Transverse colon (tissue), 4 donors: ENCODE measurements around the gene INAVA. TPM values are rescaled to one million over a fixed set of nuclear protein-coding genes. Genes with fewer than 3 reads are reported as not detected.

ENCODE experiments used
- DNase-seq: peaks from one replicate; pipeline ENCODE4 v3.0.0-alpha.2; 2019
- H3K27ac ChIP-seq, 4 donors: fragments of 200-600 bp; sonication (generic); 2 replicates each; pipeline ENCODE4 v1.5.1; 2016 to 2018; ENCODE audit warnings: inconsistent platforms in 4 of 4
- H3K27me3 ChIP-seq: fragments of 200-600 bp; sonication (generic); 2 replicates; pipeline ENCODE4 v1.5.1; 2017; ENCODE audit warnings: inconsistent platforms
- H3K36me3 ChIP-seq, 4 donors: fragments of 200-600 bp; sonication (generic); 2 replicates each; pipeline ENCODE4 v1.5.1; 2017 to 2019; ENCODE audit warnings: inconsistent platforms in 4 of 4
- H3K4me1 ChIP-seq, 4 donors: fragments of 200-600 bp; sonication (generic); 2 replicates each; pipeline ENCODE4 v1.5.1; 2017 to 2020; ENCODE audit warnings: inconsistent platforms in 4 of 4
- H3K4me3 ChIP-seq, 4 donors: fragments of 200-600 bp; sonication (generic); 1 replicate in 1 of 4; 2 replicates in 3 of 4; pipeline versions ENCODE4 v1.5.1 to v1.6.1; 2017 to 2019; ENCODE audit warnings: inconsistent platforms in 4 of 4
- H3K9me3 ChIP-seq, 2 donors: fragments of 200-600 bp; sonication (generic); 2 replicates each; pipeline ENCODE4 v1.5.1; 2017 to 2019; ENCODE audit warnings: inconsistent platforms in 2 of 2
- EP300 ChIP-seq: sonication (generic); formaldehyde crosslinking; IDR thresholded peaks from one replicate; pipeline ENCODE4 v1.6.1; 2017; ENCODE audit warnings: antibody characterized with exemption, low read depth
- POLR2A ChIP-seq: fragments of 450-650 bp; IDR thresholded peaks from one replicate; pipeline ENCODE4 v1.6.1; 2016; ENCODE audit warnings: antibody characterized with exemption, mild to moderate bottlenecking, moderate library complexity
- POLR2AphosphoS5 ChIP-seq, 3 donors: sonication (generic); formaldehyde crosslinking; IDR thresholded peaks; one replicate each; pipeline ENCODE4 v1.6.1; 2016; ENCODE audit warnings: antibody characterized with exemption in 3 of 3
- WGBS, 2 donors: methylation state at CpG; one replicate each; pipeline ENCODE4 v1.1.5; 2018; ENCODE audit warnings: low coverage in 1 of 2; 5-methylcytosine and 5-hydroxymethylcytosine counted together
- in situ Hi-C, 4 donors: fragments of 200-750 bp; cut with MboI; loops; one replicate each; pipeline versions ENCODE4 v1.15.0 to v1.15.1; 2017; ENCODE audit warnings: low sequenced_read_pairs in 3 of 4, low pct_ligation_motif_present in 1 of 4, low pct_unique_long_range_greater_than_20kb in 1 of 4
- intact Hi-C: fragments of 100-400 bp; cut with DNase I; formaldehyde crosslinking; loops from one replicate; pipeline ENCODE4 v1.15.1; 2023; ENCODE audit warnings: low total_unique reads
- total RNA-seq, 4 donors: library from RNA; depleted of rRNA; stranded (reverse); fragments of >200 nt; gene quantifications; one replicate each; pipeline ENCODE4 v1.1.0, GENCODE V29; 2016
- TF ChIP-seq, protein P1 (sequence below), 5 experiments: fragments of 200-600 bp in 3 of 5; fragments of 450-650 bp in 2 of 5; sonication (generic) in 3 of 5; IDR thresholded peaks; 1 replicate in 2 of 5; 2 replicates in 3 of 5; pipeline ENCODE4 v1.5.1; 2016 to 2017; ENCODE audit warnings: antibody characterized with exemption in 5 of 5, inconsistent platforms in 3 of 5, mild to moderate bottlenecking in 2 of 5, moderate library complexity in 1 of 5

INAVA gene, protein sequence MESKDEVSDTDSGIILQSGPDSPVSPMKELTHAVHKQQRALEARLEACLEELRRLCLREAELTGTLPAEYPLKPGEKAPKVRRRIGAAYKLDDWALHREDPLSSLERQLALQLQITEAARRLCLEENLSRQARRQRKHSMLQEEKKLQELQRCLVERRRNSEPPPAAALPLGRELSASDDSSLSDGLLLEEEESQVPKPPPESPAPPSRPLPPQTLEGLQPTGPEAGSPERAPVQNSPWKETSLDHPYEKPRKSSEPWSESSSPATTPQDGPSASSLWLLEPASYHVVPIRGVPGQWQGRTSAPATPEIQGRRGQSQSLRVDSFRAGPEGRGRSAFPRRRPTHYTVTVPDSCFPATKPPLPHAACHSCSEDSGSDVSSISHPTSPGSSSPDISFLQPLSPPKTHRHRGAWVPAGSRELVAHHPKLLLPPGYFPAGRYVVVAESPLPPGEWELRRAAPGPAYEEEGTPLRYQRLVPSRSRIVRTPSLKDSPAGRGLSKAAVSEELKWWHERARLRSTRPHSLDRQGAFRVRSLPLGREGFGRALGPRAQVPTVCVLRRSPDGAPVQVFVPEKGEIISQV
- 100 to 1,000 TPM; 139 to 609 (median 265) TPM for total RNA-seq

GRCh38 chr1:200894712-200895442 is at the start of gene INAVA:
Gene INAVA (plus strand): TSS chr1:200894900. CDS start chr1:200898401, 3,501 bp downstream.
- TF ChIP-seq, protein P1, sequence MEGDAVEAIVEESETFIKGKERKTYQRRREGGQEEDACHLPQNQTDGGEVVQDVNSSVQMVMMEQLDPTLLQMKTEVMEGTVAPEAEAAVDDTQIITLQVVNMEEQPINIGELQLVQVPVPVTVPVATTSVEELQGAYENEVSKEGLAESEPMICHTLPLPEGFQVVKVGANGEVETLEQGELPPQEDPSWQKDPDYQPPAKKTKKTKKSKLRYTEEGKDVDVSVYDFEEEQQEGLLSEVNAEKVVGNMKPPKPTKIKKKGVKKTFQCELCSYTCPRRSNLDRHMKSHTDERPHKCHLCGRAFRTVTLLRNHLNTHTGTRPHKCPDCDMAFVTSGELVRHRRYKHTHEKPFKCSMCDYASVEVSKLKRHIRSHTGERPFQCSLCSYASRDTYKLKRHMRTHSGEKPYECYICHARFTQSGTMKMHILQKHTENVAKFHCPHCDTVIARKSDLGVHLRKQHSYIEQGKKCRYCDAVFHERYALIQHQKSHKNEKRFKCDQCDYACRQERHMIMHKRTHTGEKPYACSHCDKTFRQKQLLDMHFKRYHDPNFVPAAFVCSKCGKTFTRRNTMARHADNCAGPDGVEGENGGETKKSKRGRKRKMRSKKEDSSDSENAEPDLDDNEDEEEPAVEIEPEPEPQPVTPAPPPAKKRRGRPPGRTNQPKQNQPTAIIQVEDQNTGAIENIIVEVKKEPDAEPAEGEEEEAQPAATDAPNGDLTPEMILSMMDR (IDR thresholded peaks at IDR 0.05) = peak in 3 of 5 experiments; percentile 6 to 50 (median 27)
- no peak for TF ChIP-seq EP300
- peak; percentile 82 to 98 (median 98) for TF ChIP-seq POLR2AphosphoS5 (IDR thresholded peaks at IDR 0.05)
- TF ChIP-seq POLR2A = peak; percentile 99
- H3K27me3 ChIP-seq = peaks cover 14% of the 10 kb centered on the region
- in situ Hi-C loops = loop anchor here in 1 of 4 donors (10.0 kb wide), 1 partner anchor 140 kb away; no protein-coding TSS in a partner anchor
- 73% methylated on average over 15 of the region's 15 CpGs; no CpG with 5 or more reads in 1 of the 2 donors for WGBS, 2 donors
- peak within 1 kb of the TSS; percentile 35 to 62 (median 51) for H3K4me3 ChIP-seq
- peaks cover 0 to 6% (median 0%) of the 10 kb centered on the region in 4 donors for H3K36me3 ChIP-seq
- H3K27ac ChIP-seq = peak within 1 kb of the TSS; percentile 90 to 96 (median 91)
- no peaks in the 10 kb centered on the region for H3K9me3 ChIP-seq
- DNase-seq = peak; percentile 88
- peaks cover 0 to 65% (median 46%) of the 10 kb centered on the region in 4 donors for H3K4me1 ChIP-seq
- intact Hi-C loops = no loop called here

DNA sequence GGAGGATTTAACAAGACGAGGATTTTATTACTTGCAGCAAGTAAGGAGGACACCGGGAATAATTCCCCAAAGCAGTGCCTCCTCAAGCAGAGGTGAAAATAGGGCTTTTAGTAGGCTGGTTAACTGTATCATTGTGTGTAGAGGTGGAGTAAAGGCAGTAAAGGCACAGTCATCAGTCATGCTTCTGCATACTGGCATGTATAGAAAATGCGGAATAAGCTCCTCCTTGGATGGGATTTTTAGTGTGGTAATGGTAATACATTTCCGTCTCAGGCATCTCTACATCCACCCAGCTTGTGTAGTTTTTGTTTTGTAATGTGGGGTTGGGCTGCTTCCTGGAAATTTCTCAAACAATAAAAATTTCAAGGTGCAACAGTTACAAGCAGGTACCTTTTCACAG is 49.3 kb upstream of the INAVA start:
- 94 to 100% methylated on average over 2 to 4 of the region's 4 CpGs for WGBS, 2 donors
- no peaks in the 10 kb centered on the region for H3K4me1 ChIP-seq

DNA sequence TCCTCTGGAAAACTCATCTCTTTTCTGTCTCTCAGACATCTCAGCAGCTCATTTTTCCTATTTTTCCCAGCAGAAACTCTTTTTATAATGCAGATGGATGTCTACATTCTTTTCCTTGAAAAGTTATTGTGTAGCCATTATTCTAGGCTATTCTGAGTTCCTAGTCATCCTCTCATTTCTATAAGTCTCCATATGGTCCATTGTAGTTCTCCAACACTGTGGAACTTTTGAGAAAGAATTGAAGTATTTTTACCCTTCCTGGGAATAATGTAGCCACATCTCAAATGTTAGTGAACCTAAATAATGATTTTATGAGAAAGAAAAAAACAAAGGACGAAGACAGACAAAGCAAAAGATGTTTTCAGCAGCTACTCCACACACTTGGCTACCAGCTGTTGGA is 48.3 kb upstream of the INAVA start:
- Histone ChIP-seq H3K27ac (no peak overlapping the region), H3K4me1 (no peaks in the 10 kb centered on the region), H3K36me3 (peaks cover 0 to 24% (median 9%) of the 10 kb centered on the region in 4 donors), H3K9me3 (no peaks in the 10 kb centered on the region), H3K27me3 (no peaks in the 10 kb centered on the region), H3K4me3 (no peak overlapping the region)
- no peak for TF ChIP-seq EP300
- no peak for DNase-seq
- in situ Hi-C loops (no loop called here), intact Hi-C loops (no loop called here)
- 88 to 91% methylated on average over 1 of the region's 1 CpG for WGBS, 2 donors

More for the DNA sequence above, 49.3 kb upstream of the INAVA start:
- Histone ChIP-seq H3K4me3 (no peak overlapping the region), H3K27me3 (no peaks in the 10 kb centered on the region), H3K36me3 (peaks cover 0 to 24% (median 9%) of the 10 kb centered on the region in 4 donors), H3K27ac (no peak overlapping the region), H3K9me3 (no peaks in the 10 kb centered on the region)
- DNase-seq = no peak
- TF ChIP-seq POLR2AphosphoS5 (IDR thresholded peaks at IDR 0.05) = no peak
- no peak for TF ChIP-seq EP300
- no peak for TF ChIP-seq POLR2A
- TF ChIP-seq, protein P1 (IDR thresholded peaks at IDR 0.05) = no peak
- intact Hi-C loops = no loop called here
- in situ Hi-C loops = no loop called here

DNA sequence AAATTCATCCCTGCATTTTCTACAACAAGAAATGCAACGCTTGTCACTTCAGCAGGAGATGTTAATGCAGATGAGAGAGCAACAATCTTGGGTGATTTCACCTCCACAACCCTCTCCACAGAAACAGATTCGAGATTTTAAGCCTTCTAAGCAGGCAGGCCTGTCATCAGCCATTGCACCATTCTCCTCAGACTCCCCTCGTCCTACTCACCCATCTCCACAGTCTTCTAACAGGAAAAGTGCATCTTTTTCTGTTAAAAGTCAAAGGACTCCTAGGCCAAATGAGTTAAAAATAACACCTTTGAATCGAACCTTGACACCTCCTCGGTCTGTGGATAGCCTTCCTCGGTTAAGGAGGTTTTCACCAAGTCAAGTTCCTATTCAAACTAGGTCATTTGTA is 45.3 kb upstream of the INAVA start:
- Histone ChIP-seq H3K4me3 (no peak overlapping the region), H3K27me3 (no peaks in the 10 kb centered on the region), H3K36me3 (peaks cover 0 to 33% (median 14%) of the 10 kb centered on the region in 4 donors), H3K4me1 (no peaks in the 10 kb centered on the region), H3K27ac (no peak overlapping the region), H3K9me3 (no peaks in the 10 kb centered on the region)
- WGBS, 2 donors = 89 to 100% methylated on average over 3 to 6 of the region's 6 CpGs
- intact Hi-C loops = no loop called here
- no peak for DNase-seq
- TF ChIP-seq POLR2A = no peak
- no peak for TF ChIP-seq EP300
- TF ChIP-seq, protein P1 (IDR thresholded peaks at IDR 0.05) = no peak
- in situ Hi-C loops = no loop called here
